Lower leg skin (tissue), 4 donors: Measurements from ENCODE around the gene PDK4. TPM values are rescaled to one million over a fixed set of nuclear protein-coding genes. Genes with fewer than 3 reads are reported as not detected.
A peak's percentile ranks its signal among the peaks of the same experiment; 100 is the strongest.

ENCODE experiments used
- DNase-seq, 2 donors: peaks; one replicate each; pipeline ENCODE4 v3.0.0-alpha.2; 2019; ENCODE audit warnings: low spot score in 2 of 2
- H3K4me3 ChIP-seq: fragments of 200-600 bp; sonication (generic); 2 replicates; pipeline ENCODE4 v1.5.1; 2017; ENCODE audit warnings: mild to moderate bottlenecking, low read depth; ENCODE audit not compliant: poor library complexity, severe bottlenecking
- CTCF ChIP-seq, 3 donors: fragments of 450-650 bp; IDR thresholded peaks; one replicate each; pipeline ENCODE4 v1.5.1; 2016; ENCODE audit warnings: antibody characterized with exemption in 3 of 3, mild to moderate bottlenecking in 3 of 3, moderate library complexity in 2 of 3
- POLR2A ChIP-seq, 2 donors: fragments of 450-650 bp; IDR thresholded peaks; one replicate each; pipeline ENCODE4 v1.6.1; 2016 to 2017; ENCODE audit warnings: antibody characterized with exemption in 2 of 2, mild to moderate bottlenecking in 1 of 2, moderate library complexity in 1 of 2
- WGBS, 2 donors: methylation state at CpG; one replicate each; pipeline ENCODE4 v1.1.5; 2018; 5-methylcytosine and 5-hydroxymethylcytosine counted together
- intact Hi-C: fragments of 100-400 bp; cut with DNase I; formaldehyde crosslinking; loops from one replicate; pipeline ENCODE4 v1.15.0; 2023; ENCODE audit warnings: low total_unique reads
- total RNA-seq, 4 donors: library from RNA; depleted of rRNA; stranded (reverse); fragments of >200 nt; gene quantifications; one replicate each; pipeline ENCODE4 v1.1.0, GENCODE V29; 2016

PDK4 gene
- total RNA-seq, 4 donors from 2014 or later, result 64.3 to 1,085 (median 625) TPM

GRCh38 chr7:95547361-95548348 is 48.7 kb downstream of the PDK4 start:
- no peak overlapping the region for H3K4me3 ChIP-seq
- intact Hi-C loops, result no loop called here
- TF ChIP-seq CTCF (IDR thresholded peaks at IDR 0.05), result no peak
- TF ChIP-seq POLR2A (IDR thresholded peaks at IDR 0.05), result no peak
- no peak for DNase-seq
- 40 to 48% methylated on average over 6 of the region's 6 CpGs for WGBS, 2 donors

GRCh38 chr7:95546647-95547046 is 49.7 kb downstream of the PDK4 start:
- intact Hi-C loops, result no loop called here

GRCh38 chr7:95545673-95546072 is 50.6 kb downstream of the PDK4 start:
- TF ChIP-seq POLR2A (IDR thresholded peaks at IDR 0.05), result no peak
- TF ChIP-seq CTCF (IDR thresholded peaks at IDR 0.05), result no peak
- no peak overlapping the region for H3K4me3 ChIP-seq
- intact Hi-C loops, result no loop called here
- no peak for DNase-seq
- 70 to 71% methylated on average over 1 of the region's 1 CpG for WGBS, 2 donors

More at GRCh38 chr7:95546647-95547046, 49.7 kb downstream of the PDK4 start:
- H3K4me3 ChIP-seq, result no peak overlapping the region
- no peak for DNase-seq
- WGBS, 2 donors, result 81 to 92% methylated on average over 4 of the region's 4 CpGs
- TF ChIP-seq CTCF (IDR thresholded peaks at IDR 0.05), result no peak
- no peak for TF ChIP-seq POLR2A (IDR thresholded peaks at IDR 0.05)

GRCh38 chr7:95545007-95545615 is 51.2 kb downstream of the PDK4 start:
- DNase-seq, result peak in 1 of 2 donors; percentile 68
- peak in 1 of 3 donors; percentile 25 for TF ChIP-seq CTCF (IDR thresholded peaks at IDR 0.05)
- TF ChIP-seq POLR2A (IDR thresholded peaks at IDR 0.05), result no peak
- intact Hi-C loops, result no loop called here
- H3K4me3 ChIP-seq, result no peak overlapping the region
- WGBS, 2 donors, result 5% methylated on average over 3 of the region's 3 CpGs

- 62 to 69% methylated on average over 1 of the region's 1 CpG for WGBS, 2 donors
- intact Hi-C loops, result no loop called here
- H3K4me3 ChIP-seq, result no peak overlapping the region
- TF ChIP-seq POLR2A (IDR thresholded peaks at IDR 0.05) (no peak), CTCF (IDR thresholded peaks at IDR 0.05) (no peak)
- no peak for DNase-seq
Measured at GRCh38 chr7:95544171-95544570, 52.1 kb downstream of the PDK4 start.
